Measurements from ENCODE around the gene CSMD2. TPM values are rescaled to one million over a fixed set of nuclear protein-coding genes. Genes with fewer than 3 reads are reported as not detected.

The CSMD2 gene
- total RNA-seq, 3 donors from 2014 or later, result 0.12 to 0.41 (median 0.28) TPM

DNA sequence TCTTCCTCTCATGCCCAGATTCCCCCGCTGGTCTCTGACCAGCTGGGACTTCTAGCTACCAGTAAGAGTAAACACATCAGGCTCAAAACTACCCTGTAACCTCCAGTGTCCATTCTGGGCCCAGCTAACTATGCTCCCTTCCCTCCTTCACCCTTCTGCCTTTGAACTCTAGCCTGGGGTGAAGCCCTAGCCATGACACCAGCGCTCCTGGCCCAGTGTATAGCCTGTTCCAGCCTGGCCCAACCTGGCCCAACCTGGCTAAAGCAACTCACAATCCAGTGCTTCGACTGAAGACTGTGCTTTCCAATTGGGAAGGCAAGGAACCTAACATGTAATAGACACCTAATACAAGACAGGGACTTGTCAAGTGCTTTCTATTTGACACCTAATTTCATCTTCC, 27.6 kb downstream of the CSMD2 start:
- H3K36me3 ChIP-seq (ENCODE audit: low read depth), result no peaks in the 10 kb centered on the region
- DNase-seq (no peak), ATAC-seq (no peak)
- H3K4me3 ChIP-seq, result no peak overlapping the region
- no peaks in the 10 kb centered on the region for H3K9me3 ChIP-seq
- TF ChIP-seq, protein P1, sequence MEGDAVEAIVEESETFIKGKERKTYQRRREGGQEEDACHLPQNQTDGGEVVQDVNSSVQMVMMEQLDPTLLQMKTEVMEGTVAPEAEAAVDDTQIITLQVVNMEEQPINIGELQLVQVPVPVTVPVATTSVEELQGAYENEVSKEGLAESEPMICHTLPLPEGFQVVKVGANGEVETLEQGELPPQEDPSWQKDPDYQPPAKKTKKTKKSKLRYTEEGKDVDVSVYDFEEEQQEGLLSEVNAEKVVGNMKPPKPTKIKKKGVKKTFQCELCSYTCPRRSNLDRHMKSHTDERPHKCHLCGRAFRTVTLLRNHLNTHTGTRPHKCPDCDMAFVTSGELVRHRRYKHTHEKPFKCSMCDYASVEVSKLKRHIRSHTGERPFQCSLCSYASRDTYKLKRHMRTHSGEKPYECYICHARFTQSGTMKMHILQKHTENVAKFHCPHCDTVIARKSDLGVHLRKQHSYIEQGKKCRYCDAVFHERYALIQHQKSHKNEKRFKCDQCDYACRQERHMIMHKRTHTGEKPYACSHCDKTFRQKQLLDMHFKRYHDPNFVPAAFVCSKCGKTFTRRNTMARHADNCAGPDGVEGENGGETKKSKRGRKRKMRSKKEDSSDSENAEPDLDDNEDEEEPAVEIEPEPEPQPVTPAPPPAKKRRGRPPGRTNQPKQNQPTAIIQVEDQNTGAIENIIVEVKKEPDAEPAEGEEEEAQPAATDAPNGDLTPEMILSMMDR (IDR thresholded peaks at IDR 0.05), result no peak
- intact Hi-C loops (cut with DNase I, micrococcal nuclease), result no loop called here
- H3K4me1 ChIP-seq (ENCODE audit: low read depth), result no peaks in the 10 kb centered on the region

- H3K4me3 ChIP-seq, result no peak overlapping the region
- no peak for DNase-seq
- TF ChIP-seq, protein P1 (IDR thresholded peaks at IDR 0.05), result no peak
- no peak for ATAC-seq
- intact Hi-C loops (cut with DNase I, micrococcal nuclease), result no loop called here
- H3K36me3 ChIP-seq (ENCODE audit: low read depth), result no peaks in the 10 kb centered on the region
- H3K9me3 ChIP-seq, result no peaks in the 10 kb centered on the region
- H3K4me1 ChIP-seq (ENCODE audit: low read depth), result no peaks in the 10 kb centered on the region
Measured at GRCh38 chr1:34132161-34132420, 32.9 kb downstream of the CSMD2 start.

DNA sequence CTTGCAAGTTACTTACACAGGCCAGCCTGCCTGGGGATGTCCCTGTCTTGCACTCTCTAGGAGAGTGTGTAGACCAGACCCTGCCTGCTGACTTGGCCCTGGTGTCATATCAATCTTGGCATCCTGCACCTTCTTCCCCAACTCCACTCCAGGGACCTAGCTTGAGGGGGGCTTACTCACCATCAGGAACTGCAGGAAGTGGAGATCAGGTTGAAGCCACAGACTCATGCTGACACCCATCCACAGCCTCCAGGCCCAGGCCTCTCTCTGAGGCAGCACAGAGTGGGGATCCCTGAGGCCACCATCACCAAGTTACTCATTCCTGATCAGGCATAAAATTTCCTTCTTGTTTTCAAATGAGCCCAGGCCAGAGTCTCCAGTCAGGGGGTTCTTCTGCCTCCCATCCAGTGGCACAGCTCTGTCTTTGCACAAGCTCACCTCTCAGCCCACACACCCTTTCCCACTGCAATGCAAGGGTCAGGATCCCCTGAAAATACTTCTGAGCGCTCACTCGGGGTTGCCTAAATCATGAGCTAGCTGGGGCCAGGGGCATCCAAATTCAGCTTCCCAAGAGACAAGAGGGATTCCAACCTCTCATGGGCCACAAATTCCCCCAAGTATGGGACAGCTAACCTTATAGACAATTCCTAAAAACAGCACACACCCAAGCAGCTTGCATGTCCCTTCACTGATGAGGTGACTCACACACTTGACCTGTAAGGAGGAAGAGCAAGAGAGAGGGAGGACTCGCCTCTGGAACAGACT, 33.5 kb downstream of the CSMD2 start:
- TF ChIP-seq, protein P1 (IDR thresholded peaks at IDR 0.05), result no peak
- DNase-seq (no peak), ATAC-seq (no peak)
- intact Hi-C loops (cut with DNase I, micrococcal nuclease), result no loop called here
- Histone ChIP-seq H3K9me3 (no peaks in the 10 kb centered on the region), H3K36me3 (ENCODE audit: low read depth) (no peaks in the 10 kb centered on the region), H3K4me1 (ENCODE audit: low read depth) (no peaks in the 10 kb centered on the region), H3K4me3 (no peak overlapping the region)

- ATAC-seq, result no peak
Measured at GRCh38 chr1:34130306-34130705, 34.7 kb downstream of the CSMD2 start.

DNA sequence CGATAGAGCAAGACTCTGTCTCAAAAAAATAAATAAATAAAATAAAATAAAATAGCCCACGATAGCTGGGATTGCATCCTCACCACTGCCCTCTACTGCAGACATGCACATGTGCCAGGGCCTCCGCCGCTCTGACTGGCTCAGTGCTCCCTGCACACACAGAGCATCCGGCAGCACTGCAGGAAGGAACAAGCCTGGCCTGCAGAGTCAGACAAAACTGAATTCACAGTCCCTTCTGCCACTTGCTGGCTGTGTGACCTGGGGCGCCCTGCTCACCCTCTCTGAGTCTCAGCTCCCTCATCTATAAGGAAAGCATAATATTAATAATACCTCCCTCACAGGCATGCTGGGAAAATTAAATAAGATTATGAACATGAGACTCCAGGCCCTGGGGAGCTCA, 35.4 kb downstream of the CSMD2 start:
- TF ChIP-seq, protein P1 (IDR thresholded peaks at IDR 0.05), result no peak
- ATAC-seq (no peak), DNase-seq (no peak)
- Histone ChIP-seq H3K9me3 (no peaks in the 10 kb centered on the region), H3K4me3 (no peak overlapping the region), H3K4me1 (ENCODE audit: low read depth) (no peaks in the 10 kb centered on the region), H3K36me3 (ENCODE audit: low read depth) (no peaks in the 10 kb centered on the region)
- intact Hi-C loops (cut with DNase I, micrococcal nuclease), result no loop called here

More at GRCh38 chr1:34130306-34130705, 34.7 kb downstream of the CSMD2 start:
- Histone ChIP-seq H3K9me3 (no peaks in the 10 kb centered on the region), H3K36me3 (ENCODE audit: low read depth) (no peaks in the 10 kb centered on the region), H3K4me3 (no peak overlapping the region), H3K4me1 (ENCODE audit: low read depth) (no peaks in the 10 kb centered on the region)
- intact Hi-C loops (cut with DNase I, micrococcal nuclease), result no loop called here
- no peak for DNase-seq
- TF ChIP-seq, protein P1 (IDR thresholded peaks at IDR 0.05), result no peak

All from mucosa of descending colon (tissue), 3 donors.